NCI-H1105 treated with DMSO at 0.1 percent for 48 hours (cell line): ENCODE results near the gene SH3BP2.

Experiments used
- DNase-seq: peaks from one replicate; lab custom pipeline; 2025; lab: John Stamatoyannopoulos, UW

Gene SH3BP2

GRCh38 chr4:2856266-2856665, 63.4 kb downstream of the SH3BP2 start:
- DNase-seq: no peak

GRCh38 chr4:2857349-2857927, 64.6 kb downstream of the SH3BP2 start:
- no peak for DNase-seq

DNA sequence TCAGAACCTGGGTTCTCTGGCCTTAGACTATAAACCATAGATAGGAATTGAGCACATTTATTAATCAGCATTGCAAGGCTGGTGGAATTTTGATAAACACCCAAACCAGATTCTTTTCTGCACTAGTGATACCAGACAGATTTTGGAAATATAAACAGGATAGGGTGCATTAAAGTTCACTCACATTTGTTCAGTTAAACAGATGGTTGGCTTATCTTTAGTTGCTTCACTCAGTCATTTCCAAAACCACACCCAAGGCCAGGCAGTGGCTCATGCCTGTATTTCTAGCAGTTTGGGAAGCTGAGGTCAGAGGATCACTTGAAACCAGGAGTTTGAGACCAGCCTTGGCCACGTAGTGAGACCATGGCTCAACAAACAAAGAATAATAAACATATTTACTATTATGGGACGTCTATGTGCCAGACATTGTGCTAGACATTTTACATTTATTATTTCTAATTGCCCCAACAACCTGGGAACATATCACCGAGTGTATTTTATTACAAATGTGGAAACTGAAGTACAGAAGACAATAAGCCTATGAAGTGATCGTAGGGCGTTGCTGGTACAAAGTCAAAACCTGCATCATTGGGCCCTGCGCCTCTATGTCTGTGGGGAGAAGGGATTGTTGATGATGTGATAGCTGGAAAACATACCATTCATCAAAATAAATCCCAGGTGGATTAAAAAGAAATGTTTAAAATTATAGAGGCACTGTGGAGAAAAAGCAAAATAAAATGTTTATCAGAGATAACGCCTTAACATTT, 65.7 kb downstream of the SH3BP2 start:
- no peak for DNase-seq

DNA sequence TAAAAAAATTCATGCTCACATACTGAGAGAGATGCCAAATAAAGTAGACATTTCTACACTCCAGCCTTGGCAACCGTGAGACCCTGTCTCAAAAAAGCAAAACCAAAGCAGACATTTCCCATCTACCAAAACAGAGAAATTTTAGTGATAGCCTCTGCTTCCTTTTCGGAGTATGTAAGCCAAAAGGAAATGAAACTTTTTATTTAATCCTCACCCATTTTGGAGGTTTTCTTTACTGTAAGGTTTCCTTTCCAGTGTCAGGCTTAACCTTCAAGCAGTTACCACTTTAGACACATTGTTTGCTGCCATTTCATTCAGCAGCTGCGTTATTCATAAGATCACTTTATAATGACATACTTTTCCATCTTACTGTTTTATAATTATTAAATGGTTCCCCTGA, 66.6 kb downstream of the SH3BP2 start:
- no peak for DNase-seq

- no peak for DNase-seq
Measured at GRCh38 chr4:2860391-2861348, 67.8 kb downstream of the SH3BP2 start.

GRCh38 chr4:2861631-2862436, 68.9 kb downstream of the SH3BP2 start:
- DNase-seq: no peak

DNA sequence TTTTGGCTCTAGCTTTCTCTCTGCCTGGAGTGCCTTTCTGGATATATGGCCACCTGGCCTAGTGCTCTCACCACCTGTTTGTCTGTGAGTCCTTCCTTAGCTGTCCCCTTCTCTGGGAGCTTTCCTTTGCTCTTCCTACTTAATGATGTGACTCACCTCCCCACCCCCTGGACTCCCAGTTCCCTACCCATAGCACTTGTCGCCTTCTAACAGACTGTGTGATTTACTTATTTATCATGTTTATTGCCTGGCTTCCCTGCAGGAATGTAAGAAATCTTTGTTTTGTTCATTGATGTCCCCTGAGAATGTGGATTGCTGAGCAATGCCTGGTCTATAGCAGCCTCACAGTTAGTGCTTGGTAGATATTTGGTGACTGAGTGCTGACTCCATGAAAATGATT, 69.6 kb downstream of the SH3BP2 start:
- DNase-seq: no peak

- no peak for DNase-seq
Measured at GRCh38 chr4:2863649-2864048, 70.8 kb downstream of the SH3BP2 start.

DNA sequence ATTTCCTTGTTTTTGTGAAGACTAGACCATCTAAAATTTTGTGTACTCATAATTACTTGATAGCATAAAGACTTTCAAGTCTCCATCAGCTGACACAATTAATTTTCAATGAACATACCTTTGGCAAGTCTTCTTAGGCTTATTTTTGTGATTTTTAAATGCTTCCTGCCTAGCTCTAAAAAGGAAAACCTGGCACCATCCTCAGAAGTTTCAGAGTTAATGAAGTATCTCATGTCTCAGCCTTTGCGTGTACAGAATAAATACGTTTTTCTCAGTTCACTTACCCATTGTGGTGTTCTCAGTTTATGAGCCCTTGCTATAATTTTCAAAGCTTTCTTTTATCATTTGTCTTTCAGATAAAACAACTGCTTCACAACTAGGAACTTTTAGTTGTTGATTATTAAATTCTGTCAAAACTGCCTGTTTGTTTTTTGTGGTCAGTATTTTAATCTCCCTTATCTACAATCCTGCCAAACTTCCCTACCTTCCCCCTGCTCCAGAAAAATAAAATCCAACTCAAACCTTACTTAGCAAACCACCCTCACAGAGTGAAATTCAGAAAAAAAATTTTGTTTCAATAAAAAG, 72.4 kb downstream of the SH3BP2 start:
- DNase-seq: no peak

DNA sequence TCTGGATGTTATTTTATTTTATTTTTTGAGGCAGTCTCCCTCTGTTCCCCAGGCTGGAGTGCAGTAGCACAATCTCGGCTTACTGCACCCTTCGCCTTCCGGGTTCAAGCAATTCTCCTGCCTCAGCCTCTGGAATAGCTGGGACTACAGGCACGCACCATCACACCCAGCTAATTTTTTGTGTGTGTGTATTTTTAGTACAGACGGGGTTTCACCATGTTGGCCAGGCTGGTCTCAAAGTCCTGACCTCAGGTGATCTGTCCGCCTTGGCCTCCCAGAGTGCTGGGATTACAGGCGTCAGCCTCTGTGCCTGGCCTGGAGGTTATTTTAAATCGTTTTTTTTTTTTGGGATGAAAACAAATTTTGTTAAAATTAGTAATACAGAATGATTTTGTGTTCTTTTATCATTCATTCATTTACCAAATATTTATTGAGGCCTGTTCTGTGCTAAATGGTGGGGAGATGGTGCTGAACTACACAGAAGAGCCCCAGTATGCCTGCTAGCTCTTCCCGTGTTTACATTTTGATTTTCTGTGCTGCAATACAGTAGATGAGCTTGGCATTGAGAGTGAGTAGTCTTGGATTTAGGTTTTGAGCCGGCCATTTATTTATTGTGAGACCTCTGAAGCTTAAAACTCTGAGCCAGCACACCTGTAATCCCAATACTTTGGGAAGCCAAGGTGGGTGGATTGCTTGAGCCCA, 73.4 kb downstream of the SH3BP2 start:
- no peak for DNase-seq

DNA sequence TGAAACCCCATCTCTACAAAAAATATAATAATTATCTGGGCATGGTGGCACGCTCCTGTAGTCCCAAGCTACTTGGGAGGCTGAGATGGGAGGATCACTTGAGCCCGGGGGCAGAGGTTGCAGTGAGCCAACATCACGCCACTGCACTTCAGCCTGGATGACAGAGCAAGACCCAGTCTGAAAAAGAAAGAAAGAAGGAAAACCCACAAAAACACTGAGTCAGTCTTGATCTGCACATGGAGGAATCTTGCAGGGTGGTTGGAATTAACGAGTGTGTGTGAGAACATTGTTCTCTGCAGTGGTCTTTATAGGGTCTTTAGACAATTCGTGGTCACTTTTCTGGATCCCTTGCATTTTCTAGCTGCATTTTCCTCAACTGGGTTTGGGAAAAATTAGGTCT, 74.0 kb downstream of the SH3BP2 start:
- no peak for DNase-seq

DNA sequence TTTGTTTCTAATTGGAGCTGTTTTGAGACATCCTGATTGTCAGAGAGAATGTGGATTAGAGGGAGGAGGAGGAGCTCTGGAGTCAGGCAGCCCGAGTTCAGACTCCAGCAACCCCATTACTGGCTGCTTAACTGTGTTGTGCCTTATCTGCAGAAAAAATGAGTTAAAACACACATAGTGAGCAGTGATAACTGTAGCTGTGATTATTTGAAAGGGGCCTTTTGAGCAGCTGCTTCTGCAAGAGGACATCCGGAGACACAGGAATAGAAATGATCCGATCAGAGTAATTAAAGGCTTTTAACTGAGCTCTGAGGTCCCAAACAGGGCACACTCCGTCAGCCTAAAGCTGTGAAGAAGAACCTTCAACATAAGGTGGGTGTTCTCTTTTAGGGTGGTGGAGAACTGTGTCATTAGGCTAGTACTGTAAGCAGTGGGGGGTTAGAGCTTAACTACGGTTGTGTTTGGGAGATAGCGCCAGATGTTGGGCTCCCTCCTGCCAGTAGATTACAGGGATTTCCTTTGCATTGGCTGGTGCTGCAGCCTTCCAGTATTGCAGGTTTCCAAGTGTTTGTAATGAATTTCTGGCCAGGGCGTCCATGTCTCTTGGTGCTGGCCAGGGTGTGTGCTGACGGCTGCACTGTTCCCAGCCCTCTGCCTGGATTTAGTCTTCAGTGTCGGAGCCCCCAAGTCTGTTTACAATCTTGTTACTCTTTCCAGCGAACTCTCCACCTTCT, 75.0 kb downstream of the SH3BP2 start:
- DNase-seq: no peak

- DNase-seq: no peak
Measured at GRCh38 chr4:2868877-2869487, 76.1 kb downstream of the SH3BP2 start.

- DNase-seq: no peak
Measured at GRCh38 chr4:2869659-2870058, 76.8 kb downstream of the SH3BP2 start.

DNA sequence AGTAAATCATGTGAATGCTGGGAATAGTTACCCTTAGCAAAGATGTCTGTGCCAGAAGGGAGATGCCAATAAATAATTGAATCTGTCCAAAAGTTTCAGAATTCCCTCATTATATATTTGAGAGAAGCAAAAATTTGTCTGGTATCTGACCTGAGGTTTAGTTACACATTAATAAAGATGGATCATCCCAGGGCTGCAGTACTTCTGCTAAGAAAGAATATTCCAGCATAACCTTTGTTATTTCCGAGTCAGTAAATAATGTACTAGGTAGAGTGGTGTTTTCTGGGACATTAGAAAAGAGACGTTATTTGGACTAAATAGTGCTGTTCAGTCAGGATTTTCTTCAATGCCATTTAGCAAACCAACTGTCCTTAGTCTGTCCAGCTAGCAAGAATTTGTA, 77.2 kb downstream of the SH3BP2 start:
- DNase-seq: no peak

DNA sequence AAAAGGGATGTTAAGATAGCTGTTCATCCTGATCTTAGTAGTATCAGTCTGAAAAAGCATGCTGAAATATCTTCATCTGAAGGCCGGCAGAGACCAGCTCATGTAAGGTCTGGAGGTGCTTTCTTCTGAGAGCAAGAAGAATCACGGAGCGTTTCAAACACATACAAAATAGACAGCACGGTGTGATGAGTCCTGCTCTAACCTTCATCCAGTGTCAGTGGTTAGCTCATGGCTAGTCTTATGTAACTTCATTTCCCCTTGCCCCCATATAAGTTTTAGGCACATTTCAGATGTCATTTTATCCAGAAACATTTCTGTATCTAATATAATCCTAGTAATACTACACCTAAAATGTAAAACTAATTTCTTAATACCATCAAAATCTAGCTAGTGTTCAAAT, 78.6 kb downstream of the SH3BP2 start:
- no peak for DNase-seq

DNA sequence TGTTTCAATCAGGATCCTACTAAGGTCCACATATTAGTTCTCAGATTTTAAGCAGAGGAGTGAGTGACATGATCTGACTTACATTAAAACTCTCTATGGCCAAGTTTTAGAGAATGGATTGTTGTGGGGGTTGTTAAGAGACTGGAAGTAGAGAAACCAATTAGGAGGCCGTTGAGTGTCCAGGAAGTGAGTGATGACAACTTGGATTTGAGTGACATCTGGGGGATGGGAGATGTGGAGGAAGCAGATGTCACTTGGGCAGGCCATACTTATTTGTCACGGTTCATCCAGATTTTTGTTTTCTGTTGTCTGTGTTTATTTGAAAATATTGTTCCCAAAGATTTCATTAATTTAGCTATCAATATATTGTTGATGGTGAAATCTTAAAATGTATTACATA, 79.0 kb downstream of the SH3BP2 start:
- DNase-seq: no peak

DNA sequence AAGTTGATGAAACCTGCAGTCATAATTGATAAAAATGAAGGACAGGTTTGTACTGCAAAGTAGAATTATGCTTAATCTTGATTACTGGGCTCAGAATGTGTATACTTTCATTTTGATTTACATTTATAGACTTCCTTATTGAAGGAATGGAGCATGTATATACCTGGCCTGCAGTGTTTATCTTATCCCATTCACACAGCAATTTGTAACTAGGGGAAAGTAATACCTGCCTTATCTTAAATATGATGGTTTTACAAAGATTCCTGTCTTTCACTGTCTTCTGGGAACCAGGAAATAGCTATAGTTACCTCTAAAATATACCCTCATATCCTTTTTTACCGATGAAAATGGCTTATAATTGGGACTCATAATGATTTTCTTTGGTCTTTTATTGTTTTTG, 80.4 kb downstream of the SH3BP2 start:
- DNase-seq: no peak

DNA sequence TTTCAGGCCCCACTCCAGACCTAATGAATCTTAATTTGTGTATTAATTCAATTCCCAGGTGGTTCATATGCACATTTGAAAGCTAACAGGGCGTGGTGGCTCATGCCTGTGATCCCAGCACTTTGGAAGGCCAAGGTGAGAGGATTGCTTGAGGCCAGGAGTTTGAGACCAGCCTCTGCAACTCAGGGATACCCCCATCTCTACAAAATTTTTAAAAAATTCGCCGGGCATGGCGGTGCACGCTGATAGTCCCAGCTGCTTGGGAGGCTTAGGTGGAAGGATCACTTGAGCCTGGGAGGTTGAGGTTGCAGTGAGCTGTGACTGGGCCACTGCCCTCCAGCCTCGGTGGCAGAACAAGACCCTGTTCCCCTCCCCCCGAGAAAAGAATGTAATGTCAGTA, 82.0 kb downstream of the SH3BP2 start:
- no peak for DNase-seq

DNA sequence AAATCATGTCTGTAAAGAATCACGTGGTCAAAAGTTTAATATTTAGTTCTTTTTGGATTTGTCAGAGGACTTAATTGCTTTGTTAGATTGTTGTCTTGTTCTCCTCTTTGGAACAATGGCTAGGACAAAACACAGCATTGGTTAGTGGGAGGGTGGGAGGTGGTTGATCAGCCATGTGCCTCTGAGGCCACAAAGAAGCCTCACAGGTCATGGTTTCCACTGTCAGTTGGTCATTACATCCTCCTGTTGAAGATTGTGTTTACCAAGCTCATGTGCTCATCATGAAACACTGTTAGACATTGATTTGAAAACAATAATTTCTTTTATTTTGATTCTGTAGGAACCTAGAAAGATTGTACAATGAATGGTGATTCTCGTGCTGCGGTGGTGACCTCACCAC, 82.7 kb downstream of the SH3BP2 start:
- DNase-seq: no peak
